ENCODE measurements around the gene C11orf97. TPM values are rescaled to one million over a fixed set of nuclear protein-coding genes. Genes with fewer than 3 reads are reported as not detected.

Gene C11orf97
- total RNA-seq, 1 experiment from 2014 or later, result not detected

DNA sequence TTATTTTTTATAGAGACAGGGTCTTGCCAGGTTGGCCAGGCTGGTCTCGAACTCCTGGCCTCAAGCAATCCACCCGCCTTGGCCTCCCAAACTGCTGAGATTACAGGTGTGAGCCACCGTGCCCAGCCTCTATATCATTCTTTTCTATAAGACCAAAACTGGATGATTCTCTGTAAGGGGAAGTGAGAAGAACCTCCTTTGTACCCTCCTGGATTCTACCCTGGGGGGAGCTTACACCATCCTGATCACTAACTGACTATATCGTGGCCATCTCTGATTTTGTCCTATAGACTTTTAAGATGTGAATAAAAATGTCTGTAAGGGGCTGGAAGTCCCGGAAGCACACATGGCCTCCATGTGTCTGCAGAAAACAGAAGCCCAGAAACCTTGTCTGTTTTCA, 64.0 kb downstream of the C11orf97 start:
- WGBS (ENCODE audit: extremely low coverage, insufficient read length, low lambda C conversion rate), result no CpG with 5 or more reads among the region's 5 CpGs
- Mint-ChIP-seq H3K4me3 (no peak overlapping the region), H3K27ac (peak overlapping the region in 1 of 3 experiments; percentile 22; a peak in 1 of 7 replicates), H3K9me3 (peaks cover 3% of the 10 kb centered on the region in 2 experiments; a peak in 2 of 5 replicates), H3K36me3 (ENCODE audit: insufficient read depth in 1 of 3, low read depth in 3 of 3) (no peaks in the 10 kb centered on the region), H3K27me3 (ENCODE audit: low read depth) (peaks cover 32% of the 10 kb centered on the region), H3K4me1 (peaks cover 2 to 6% of the 10 kb centered on the region in 2 experiments; a peak in 2 of 4 replicates)
- H3K79me2 ChIP-seq (ENCODE audit: insufficient read depth, low read length), result no peaks in the 10 kb centered on the region
- TF ChIP-seq, protein P1, sequence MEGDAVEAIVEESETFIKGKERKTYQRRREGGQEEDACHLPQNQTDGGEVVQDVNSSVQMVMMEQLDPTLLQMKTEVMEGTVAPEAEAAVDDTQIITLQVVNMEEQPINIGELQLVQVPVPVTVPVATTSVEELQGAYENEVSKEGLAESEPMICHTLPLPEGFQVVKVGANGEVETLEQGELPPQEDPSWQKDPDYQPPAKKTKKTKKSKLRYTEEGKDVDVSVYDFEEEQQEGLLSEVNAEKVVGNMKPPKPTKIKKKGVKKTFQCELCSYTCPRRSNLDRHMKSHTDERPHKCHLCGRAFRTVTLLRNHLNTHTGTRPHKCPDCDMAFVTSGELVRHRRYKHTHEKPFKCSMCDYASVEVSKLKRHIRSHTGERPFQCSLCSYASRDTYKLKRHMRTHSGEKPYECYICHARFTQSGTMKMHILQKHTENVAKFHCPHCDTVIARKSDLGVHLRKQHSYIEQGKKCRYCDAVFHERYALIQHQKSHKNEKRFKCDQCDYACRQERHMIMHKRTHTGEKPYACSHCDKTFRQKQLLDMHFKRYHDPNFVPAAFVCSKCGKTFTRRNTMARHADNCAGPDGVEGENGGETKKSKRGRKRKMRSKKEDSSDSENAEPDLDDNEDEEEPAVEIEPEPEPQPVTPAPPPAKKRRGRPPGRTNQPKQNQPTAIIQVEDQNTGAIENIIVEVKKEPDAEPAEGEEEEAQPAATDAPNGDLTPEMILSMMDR (conservative IDR thresholded peaks at IDR 0.05), result no peak
- no peak overlapping the region for H3K18ac ChIP-seq (ENCODE audit: insufficient read length, low read depth, low read length)
- no peak overlapping the region for H3K9ac ChIP-seq (ENCODE audit: extremely low read depth, insufficient read length, low read length)
- no peaks in the 10 kb centered on the region for H3K9me3 ChIP-seq (ENCODE audit: control insufficient read depth, low read depth, low read length)
- no peak overlapping the region for H4K5ac ChIP-seq (ENCODE audit: insufficient read length, low read depth, low read length)
- H3K56ac ChIP-seq (ENCODE audit: insufficient read length, low read depth, low read length), result no peak overlapping the region
- H2BK12ac ChIP-seq (ENCODE audit: insufficient read length, low read depth, low read length), result no peak overlapping the region
- no peak overlapping the region for H2BK120ac ChIP-seq (ENCODE audit: low read depth, low read length, poor library complexity, severe bottlenecking)
- no peak overlapping the region for H3K23ac ChIP-seq (ENCODE audit: insufficient read length, low read depth, low read length)
- H3K27me3 ChIP-seq (ENCODE audit: insufficient read depth, low read length), result no peaks in the 10 kb centered on the region
- no peak overlapping the region for H3K4ac ChIP-seq (ENCODE audit: low read depth, low read length)
- H3K4me2 ChIP-seq (ENCODE audit: insufficient read depth, insufficient read length, low read length), result no peak overlapping the region
- H2BK5ac ChIP-seq (ENCODE audit: insufficient read length, low read length), result no peak overlapping the region
- no peaks in the 10 kb centered on the region for H4K20me1 ChIP-seq (ENCODE audit: control insufficient read depth, insufficient read depth, insufficient read length)
- no peak overlapping the region for H4K91ac ChIP-seq (ENCODE audit: insufficient read length, low read depth, low read length)
- H2AFZ ChIP-seq (ENCODE audit: low read length), result no peak overlapping the region
- H2AK5ac ChIP-seq (ENCODE audit: insufficient read length, low read length), result no peak overlapping the region
- no peaks in the 10 kb centered on the region for H3K4me1 ChIP-seq (ENCODE audit: insufficient read depth, low read length)
- H4K8ac ChIP-seq (replicated peaks; ENCODE audit: insufficient read length, low read depth, low read length), result no peak overlapping the region
- H3K14ac ChIP-seq (ENCODE audit: insufficient read depth, low read length), result no peak overlapping the region
- no peaks in the 10 kb centered on the region for H3K79me1 ChIP-seq (ENCODE audit: insufficient read depth, low read depth, low read length, poor library complexity, severe bottlenecking)
- DNase-seq, result no peak
- H3K27ac ChIP-seq (ENCODE audit: insufficient read length, low read depth, low read length), result no peak overlapping the region
- H2BK20ac ChIP-seq (ENCODE audit: low read depth, low read length, poor library complexity, severe bottlenecking), result no peak overlapping the region
- no peak overlapping the region for H2BK15ac ChIP-seq (ENCODE audit: low read depth, low read length)
- H3K23me2 ChIP-seq (ENCODE audit: insufficient read length, low read depth, low read length, poor library complexity, severe bottlenecking), result no peaks in the 10 kb centered on the region
- H3T11ph ChIP-seq (ENCODE audit: low read length), result no peak overlapping the region

All from H9 (cell line).